ENCODE results near the gene LYRM9. TPM values are rescaled to one million over a fixed set of nuclear protein-coding genes. Genes with fewer than 3 reads are reported as not detected.
"Not testable (repeated sequence)": the region's sequence is repeated elsewhere in the genome, so short reads cannot be mapped to it uniquely, and the experiment has no call there.

LYRM9 gene
- total RNA-seq, 4 donors from 2014 or later, result 12.3 to 35.4 (median 15.2) TPM

DNA sequence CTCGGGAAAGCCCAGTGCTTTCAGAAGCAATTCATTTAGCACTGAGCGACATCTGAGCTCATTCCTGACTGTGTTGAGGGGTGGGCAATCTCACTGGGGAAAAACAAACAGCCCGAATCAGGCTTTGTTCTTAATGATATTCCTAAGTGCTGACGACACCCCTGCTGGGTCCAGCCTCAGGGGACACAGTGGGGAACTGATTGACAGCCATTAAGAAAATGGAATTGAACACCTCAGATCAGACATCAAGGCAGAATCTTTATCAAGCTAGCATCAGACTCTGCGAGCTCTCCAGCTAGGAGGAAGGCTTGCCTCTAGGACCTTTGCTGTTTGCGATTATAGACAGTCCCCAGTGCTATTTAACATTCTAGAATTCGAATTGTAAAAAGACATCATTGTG lies 22.5 kb upstream of the LYRM9 start:
- no peaks in the 10 kb centered on the region for H3K9me3 ChIP-seq
- TF ChIP-seq, protein P1, sequence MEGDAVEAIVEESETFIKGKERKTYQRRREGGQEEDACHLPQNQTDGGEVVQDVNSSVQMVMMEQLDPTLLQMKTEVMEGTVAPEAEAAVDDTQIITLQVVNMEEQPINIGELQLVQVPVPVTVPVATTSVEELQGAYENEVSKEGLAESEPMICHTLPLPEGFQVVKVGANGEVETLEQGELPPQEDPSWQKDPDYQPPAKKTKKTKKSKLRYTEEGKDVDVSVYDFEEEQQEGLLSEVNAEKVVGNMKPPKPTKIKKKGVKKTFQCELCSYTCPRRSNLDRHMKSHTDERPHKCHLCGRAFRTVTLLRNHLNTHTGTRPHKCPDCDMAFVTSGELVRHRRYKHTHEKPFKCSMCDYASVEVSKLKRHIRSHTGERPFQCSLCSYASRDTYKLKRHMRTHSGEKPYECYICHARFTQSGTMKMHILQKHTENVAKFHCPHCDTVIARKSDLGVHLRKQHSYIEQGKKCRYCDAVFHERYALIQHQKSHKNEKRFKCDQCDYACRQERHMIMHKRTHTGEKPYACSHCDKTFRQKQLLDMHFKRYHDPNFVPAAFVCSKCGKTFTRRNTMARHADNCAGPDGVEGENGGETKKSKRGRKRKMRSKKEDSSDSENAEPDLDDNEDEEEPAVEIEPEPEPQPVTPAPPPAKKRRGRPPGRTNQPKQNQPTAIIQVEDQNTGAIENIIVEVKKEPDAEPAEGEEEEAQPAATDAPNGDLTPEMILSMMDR (IDR thresholded peaks at IDR 0.05), result no peak
- TF ChIP-seq POLR2AphosphoS5 (IDR thresholded peaks at IDR 0.05) (no peak), EP300 (IDR thresholded peaks at IDR 0.05) (no peak), POLR2A (IDR thresholded peaks at IDR 0.05) (no peak)
- H3K4me1 ChIP-seq, result no peaks in the 10 kb centered on the region
- WGBS, result 64% methylated on average over 7 of the region's 7 CpGs
- no peak for DNase-seq (ENCODE audit: low spot score in 2 of 2)
- peaks cover 11% of the 10 kb centered on the region for H3K27me3 ChIP-seq
- H3K27ac ChIP-seq, result no peak overlapping the region
- H3K36me3 ChIP-seq, result no peaks in the 10 kb centered on the region
- H3K4me3 ChIP-seq, result no peak overlapping the region

GRCh38 chr17:27914382-27914781 lies 21.2 kb upstream of the LYRM9 start:
- H3K27ac ChIP-seq, result no peak overlapping the region
- DNase-seq (ENCODE audit: low spot score in 2 of 2), result no peak
- H3K4me1 ChIP-seq, result no peaks in the 10 kb centered on the region
- H3K4me3 ChIP-seq, result no peak overlapping the region
- peaks cover 11% of the 10 kb centered on the region for H3K27me3 ChIP-seq
- no peaks in the 10 kb centered on the region for H3K36me3 ChIP-seq
- H3K9me3 ChIP-seq, result no peaks in the 10 kb centered on the region
- TF ChIP-seq EP300 (IDR thresholded peaks at IDR 0.05), result no peak
- TF ChIP-seq POLR2AphosphoS5 (IDR thresholded peaks at IDR 0.05), result no peak
- no peak for TF ChIP-seq POLR2A (IDR thresholded peaks at IDR 0.05)
- TF ChIP-seq, protein P1 (IDR thresholded peaks at IDR 0.05), result no peak
- 87% methylated on average over 7 of the region's 7 CpGs for WGBS

GRCh38 chr17:27912964-27913363 lies 19.8 kb upstream of the LYRM9 start:
- no peak overlapping the region for H3K4me3 ChIP-seq
- no peak overlapping the region for H3K27ac ChIP-seq
- H3K36me3 ChIP-seq, result no peaks in the 10 kb centered on the region
- H3K4me1 ChIP-seq, result no peaks in the 10 kb centered on the region
- peaks cover 11% of the 10 kb centered on the region for H3K27me3 ChIP-seq
- WGBS, result 71% methylated on average over 2 of the region's 2 CpGs
- DNase-seq (ENCODE audit: low spot score in 2 of 2), result no peak
- no peaks in the 10 kb centered on the region for H3K9me3 ChIP-seq
- no peak for TF ChIP-seq POLR2A (IDR thresholded peaks at IDR 0.05)
- no peak for TF ChIP-seq EP300 (IDR thresholded peaks at IDR 0.05)
- no peak for TF ChIP-seq POLR2AphosphoS5 (IDR thresholded peaks at IDR 0.05)
- TF ChIP-seq, protein P1 (IDR thresholded peaks at IDR 0.05), result no peak

GRCh38 chr17:27912299-27912698 lies 19.1 kb upstream of the LYRM9 start:
- not testable (repeated sequence) for H3K4me3 ChIP-seq; H3K9me3 ChIP-seq; H3K4me1 ChIP-seq; H3K36me3 ChIP-seq; H3K27ac ChIP-seq; DNase-seq (ENCODE audit: low spot score in 2 of 2)
- H3K27me3 ChIP-seq, result peaks cover 12% of the 10 kb centered on the region
- WGBS, result 65% methylated on average over 2 of the region's 3 CpGs

DNA sequence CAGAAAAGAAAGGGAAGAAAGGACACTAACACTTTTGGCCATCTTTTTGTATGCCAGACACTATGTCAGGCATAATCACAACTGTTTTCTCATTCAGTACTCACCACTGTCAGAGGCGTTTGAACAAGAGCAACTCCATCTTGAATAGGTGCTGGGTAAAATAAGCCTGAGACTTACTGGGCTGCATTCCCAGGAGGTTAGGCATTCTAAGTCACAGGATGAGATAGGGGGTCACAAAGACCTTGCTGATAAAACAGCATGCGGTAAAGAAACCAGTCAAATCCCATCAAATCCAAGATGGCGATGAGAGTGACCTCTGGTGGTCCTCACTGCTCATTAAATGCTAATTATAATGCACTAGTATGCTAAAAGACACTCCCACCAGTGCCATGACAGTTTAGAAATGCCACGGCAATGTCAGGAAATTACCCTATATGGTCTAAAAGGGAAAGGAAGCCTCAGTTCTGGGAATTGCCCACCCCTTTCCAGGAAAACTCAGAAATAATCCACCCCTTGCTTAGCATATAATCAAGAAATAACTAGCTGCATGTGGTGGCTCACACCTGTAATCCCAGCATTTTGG lies 14.9 kb upstream of the LYRM9 start:
- H3K27ac ChIP-seq, result no peak overlapping the region
- DNase-seq (ENCODE audit: low spot score in 2 of 2), result no peak
- no peaks in the 10 kb centered on the region for H3K4me1 ChIP-seq
- H3K36me3 ChIP-seq, result no peaks in the 10 kb centered on the region
- 84% methylated on average over 4 of the region's 4 CpGs for WGBS
- TF ChIP-seq EP300 (IDR thresholded peaks at IDR 0.05) (no peak), POLR2AphosphoS5 (IDR thresholded peaks at IDR 0.05) (no peak), POLR2A (IDR thresholded peaks at IDR 0.05) (no peak)
- TF ChIP-seq, protein P1 (IDR thresholded peaks at IDR 0.05), result no peak
- H3K4me3 ChIP-seq, result no peak overlapping the region
- no peaks in the 10 kb centered on the region for H3K9me3 ChIP-seq
- H3K27me3 ChIP-seq, result peaks cover 4% of the 10 kb centered on the region

- TF ChIP-seq POLR2A (IDR thresholded peaks at IDR 0.05) (no peak), EP300 (IDR thresholded peaks at IDR 0.05) (no peak), POLR2AphosphoS5 (IDR thresholded peaks at IDR 0.05) (no peak)
- TF ChIP-seq, protein P1 (IDR thresholded peaks at IDR 0.05), result no peak
- Histone ChIP-seq H3K27ac (no peak overlapping the region), H3K4me1 (no peaks in the 10 kb centered on the region), H3K27me3 (peaks cover 4% of the 10 kb centered on the region), H3K4me3 (no peak overlapping the region), H3K9me3 (no peaks in the 10 kb centered on the region), H3K36me3 (no peaks in the 10 kb centered on the region)
- DNase-seq (ENCODE audit: low spot score in 2 of 2), result no peak
- 48% methylated on average over 3 of the region's 3 CpGs for WGBS
Observed at GRCh38 chr17:27906623-27907022, 13.5 kb upstream of the LYRM9 start.
